ENCODE results near the gene VAX1. TPM values are rescaled to one million over a fixed set of nuclear protein-coding genes. Genes with fewer than 3 reads are reported as not detected.

The VAX1 gene
- polyA plus RNA-seq, 1 of the 3 experiments (the other 2 are of a cell fraction): not detected

DNA sequence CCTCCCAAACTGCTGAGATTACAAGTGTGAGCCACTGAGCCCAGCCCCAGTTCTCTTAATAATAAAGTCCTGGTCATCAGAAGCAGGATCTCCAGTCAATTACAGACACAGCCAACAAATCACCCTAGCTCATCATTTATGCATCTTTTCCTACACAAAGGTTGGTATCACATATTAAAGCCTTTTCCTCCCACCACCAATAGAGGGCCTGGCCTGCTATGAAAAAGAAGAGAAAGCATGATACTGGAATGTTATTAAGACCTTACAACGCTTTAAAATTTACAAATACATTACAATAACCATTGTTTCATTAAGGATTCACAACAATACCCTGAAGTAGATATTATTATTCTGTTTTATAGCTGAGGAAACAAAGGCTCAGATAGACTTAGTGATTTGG lies 25.9 kb downstream of the VAX1 start:
- no peak overlapping the region for H2AFZ ChIP-seq (ENCODE audit: low read depth)
- no peak overlapping the region for H3K4me2 ChIP-seq
- DNase-seq: no peak
- no peaks in the 10 kb centered on the region for H4K20me1 ChIP-seq (ENCODE audit: insufficient read depth)
- H3K27ac ChIP-seq (ENCODE audit: low read depth in 2 of 2, low read length in 1 of 2): no peak overlapping the region
- no peaks in the 10 kb centered on the region for H3K79me2 ChIP-seq (ENCODE audit: insufficient read depth)
- no peaks in the 10 kb centered on the region for H3F3A ChIP-seq (replicated peaks; ENCODE audit: insufficient read depth)
- no peaks in the 10 kb centered on the region for H3K36me3 ChIP-seq (replicated peaks in 1 of 2; ENCODE audit: control insufficient read depth in 1 of 2, insufficient read depth in 2 of 2, low read length in 1 of 2)
- no peak overlapping the region for H3K9ac ChIP-seq
- no peaks in the 10 kb centered on the region for H3K9me3 ChIP-seq
- ChIA-PET CTCF (interaction anchor here (0.6 to 3.8 kb wide), 20 partner anchors 8 to 396 kb away, joined by 3 to 21 read pairs (median 4); no protein-coding TSS in a partner anchor), POLR2A (no interaction called here)
- H3K4me3 ChIP-seq (ENCODE audit: low read depth in 2 of 2, low read length in 1 of 2): no peak overlapping the region
- 6% methylated on average over 1 of the region's 1 CpG for WGBS (ENCODE audit: low lambda C conversion rate)
- TF ChIP-seq RAD21 (IDR thresholded peaks at IDR 0.05; ENCODE audit: low read length) (peak; percentile 40), SMC3 (IDR thresholded peaks at IDR 0.05; ENCODE audit: low read depth, low read length) (peak; percentile 37), SIN3A (IDR thresholded peaks at IDR 0.05; ENCODE audit: borderline replicate concordance, low read depth, low read length) (no peak), MXI1 (IDR thresholded peaks at IDR 0.05; ENCODE audit: low read depth, low read length) (no peak), YY1 (IDR thresholded peaks at IDR 0.05; ENCODE audit: low read depth) (no peak)
- TF ChIP-seq, protein P1, sequence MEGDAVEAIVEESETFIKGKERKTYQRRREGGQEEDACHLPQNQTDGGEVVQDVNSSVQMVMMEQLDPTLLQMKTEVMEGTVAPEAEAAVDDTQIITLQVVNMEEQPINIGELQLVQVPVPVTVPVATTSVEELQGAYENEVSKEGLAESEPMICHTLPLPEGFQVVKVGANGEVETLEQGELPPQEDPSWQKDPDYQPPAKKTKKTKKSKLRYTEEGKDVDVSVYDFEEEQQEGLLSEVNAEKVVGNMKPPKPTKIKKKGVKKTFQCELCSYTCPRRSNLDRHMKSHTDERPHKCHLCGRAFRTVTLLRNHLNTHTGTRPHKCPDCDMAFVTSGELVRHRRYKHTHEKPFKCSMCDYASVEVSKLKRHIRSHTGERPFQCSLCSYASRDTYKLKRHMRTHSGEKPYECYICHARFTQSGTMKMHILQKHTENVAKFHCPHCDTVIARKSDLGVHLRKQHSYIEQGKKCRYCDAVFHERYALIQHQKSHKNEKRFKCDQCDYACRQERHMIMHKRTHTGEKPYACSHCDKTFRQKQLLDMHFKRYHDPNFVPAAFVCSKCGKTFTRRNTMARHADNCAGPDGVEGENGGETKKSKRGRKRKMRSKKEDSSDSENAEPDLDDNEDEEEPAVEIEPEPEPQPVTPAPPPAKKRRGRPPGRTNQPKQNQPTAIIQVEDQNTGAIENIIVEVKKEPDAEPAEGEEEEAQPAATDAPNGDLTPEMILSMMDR (IDR thresholded peaks at IDR 0.05): peak; percentile 50
- 0 out of 4 replicates have a peak, but pooled peaks cover 0 to 4% of the 10 kb centered on the region in 2 experiments for H3K4me1 ChIP-seq (ENCODE audit: control insufficient read depth in 1 of 2, insufficient read depth in 2 of 2, low read depth in 1 of 2, low read length in 1 of 2)
- H3K27me3 ChIP-seq (ENCODE audit: insufficient read depth): no peaks in the 10 kb centered on the region
- 0 out of 2 replicates have a peak, but pooled peaks cover 3% of the 10 kb centered on the region for H3K9me2 ChIP-seq

DNA sequence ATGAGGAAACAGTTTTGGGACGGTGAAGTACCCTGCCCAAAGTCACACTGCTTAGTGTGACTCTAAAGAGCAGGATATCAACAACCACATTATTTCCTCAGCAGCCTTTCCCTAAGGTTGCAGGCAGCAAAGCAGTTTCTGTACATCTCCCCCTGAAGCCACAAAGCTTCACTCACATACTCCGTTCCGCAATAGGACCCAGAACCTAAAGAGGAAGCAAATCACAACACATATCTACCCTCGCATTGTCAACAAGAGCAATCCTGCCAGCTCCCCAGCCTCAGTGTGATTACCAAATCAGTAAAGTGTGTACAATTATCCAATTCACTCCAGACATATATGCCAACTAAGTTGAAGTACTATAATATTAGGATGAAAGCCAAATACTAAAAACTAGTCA lies 30.8 kb downstream of the VAX1 start:
- Histone ChIP-seq H3K4me2 (no peak overlapping the region), H4K20me1 (ENCODE audit: insufficient read depth) (no peaks in the 10 kb centered on the region), H3K9ac (no peak overlapping the region), H3K4me1 (ENCODE audit: control insufficient read depth in 1 of 2, insufficient read depth in 2 of 2, low read depth in 1 of 2, low read length in 1 of 2) (no peaks in the 10 kb centered on the region), H2AFZ (ENCODE audit: low read depth) (no peak overlapping the region), H3K79me2 (ENCODE audit: insufficient read depth) (no peaks in the 10 kb centered on the region), H3K9me3 (no peaks in the 10 kb centered on the region), H3K36me3 (replicated peaks in 1 of 2; ENCODE audit: control insufficient read depth in 1 of 2, insufficient read depth in 2 of 2, low read length in 1 of 2) (no peaks in the 10 kb centered on the region), H3F3A (replicated peaks; ENCODE audit: insufficient read depth) (no peaks in the 10 kb centered on the region), H3K4me3 (ENCODE audit: low read depth in 2 of 2, low read length in 1 of 2) (no peak overlapping the region), H3K27ac (ENCODE audit: low read depth in 2 of 2, low read length in 1 of 2) (no peak overlapping the region), H3K27me3 (ENCODE audit: insufficient read depth) (no peaks in the 10 kb centered on the region), H3K9me2 (no peaks in the 10 kb centered on the region)
- 58% methylated on average over 4 of the region's 4 CpGs for WGBS (ENCODE audit: low lambda C conversion rate)
- TF ChIP-seq, protein P2, sequence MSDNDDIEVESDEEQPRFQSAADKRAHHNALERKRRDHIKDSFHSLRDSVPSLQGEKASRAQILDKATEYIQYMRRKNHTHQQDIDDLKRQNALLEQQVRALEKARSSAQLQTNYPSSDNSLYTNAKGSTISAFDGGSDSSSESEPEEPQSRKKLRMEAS (IDR thresholded peaks at IDR 0.05; ENCODE audit: low read depth): no peak
- TF ChIP-seq FOXJ3 (CRISPR knock-in tag; IDR thresholded peaks at IDR 0.05): no peak
- TF ChIP-seq GABPA (IDR thresholded peaks at IDR 0.05; ENCODE audit: low read depth): no peak
- TF ChIP-seq, protein P3, sequence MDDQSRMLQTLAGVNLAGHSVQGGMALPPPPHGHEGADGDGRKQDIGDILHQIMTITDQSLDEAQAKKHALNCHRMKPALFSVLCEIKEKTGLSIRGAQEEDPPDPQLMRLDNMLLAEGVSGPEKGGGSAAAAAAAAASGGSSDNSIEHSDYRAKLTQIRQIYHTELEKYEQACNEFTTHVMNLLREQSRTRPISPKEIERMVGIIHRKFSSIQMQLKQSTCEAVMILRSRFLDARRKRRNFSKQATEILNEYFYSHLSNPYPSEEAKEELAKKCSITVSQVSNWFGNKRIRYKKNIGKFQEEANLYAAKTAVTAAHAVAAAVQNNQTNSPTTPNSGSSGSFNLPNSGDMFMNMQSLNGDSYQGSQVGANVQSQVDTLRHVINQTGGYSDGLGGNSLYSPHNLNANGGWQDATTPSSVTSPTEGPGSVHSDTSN (IDR thresholded peaks at IDR 0.05): no peak
- TF ChIP-seq SIN3A (IDR thresholded peaks at IDR 0.05; ENCODE audit: borderline replicate concordance, low read depth, low read length): no peak
- TF ChIP-seq NRF1 (IDR thresholded peaks at IDR 0.05; ENCODE audit: low read depth, low read length): no peak
- no peak for TF ChIP-seq EZH2phosphoT487 (IDR thresholded peaks at IDR 0.05; ENCODE audit: borderline replicate concordance, low read depth)
- TF ChIP-seq RFX5 (IDR thresholded peaks at IDR 0.05; ENCODE audit: low read length): no peak
- TF ChIP-seq RCOR1 (IDR thresholded peaks at IDR 0.05; ENCODE audit: low read length): no peak
- no peak for TF ChIP-seq MEF2A (IDR thresholded peaks at IDR 0.05; ENCODE audit: borderline replicate concordance, low read depth)
- TF ChIP-seq EP300 (IDR thresholded peaks at IDR 0.05; ENCODE audit: borderline replicate concordance in 1 of 2, low read depth in 1 of 2, low read length in 1 of 2): no peak
- TF ChIP-seq YY1 (IDR thresholded peaks at IDR 0.05; ENCODE audit: low read depth): no peak
- TF ChIP-seq TEAD4 (IDR thresholded peaks at IDR 0.05; ENCODE audit: borderline replicate concordance, insufficient read depth): no peak
- TF ChIP-seq, protein P4, sequence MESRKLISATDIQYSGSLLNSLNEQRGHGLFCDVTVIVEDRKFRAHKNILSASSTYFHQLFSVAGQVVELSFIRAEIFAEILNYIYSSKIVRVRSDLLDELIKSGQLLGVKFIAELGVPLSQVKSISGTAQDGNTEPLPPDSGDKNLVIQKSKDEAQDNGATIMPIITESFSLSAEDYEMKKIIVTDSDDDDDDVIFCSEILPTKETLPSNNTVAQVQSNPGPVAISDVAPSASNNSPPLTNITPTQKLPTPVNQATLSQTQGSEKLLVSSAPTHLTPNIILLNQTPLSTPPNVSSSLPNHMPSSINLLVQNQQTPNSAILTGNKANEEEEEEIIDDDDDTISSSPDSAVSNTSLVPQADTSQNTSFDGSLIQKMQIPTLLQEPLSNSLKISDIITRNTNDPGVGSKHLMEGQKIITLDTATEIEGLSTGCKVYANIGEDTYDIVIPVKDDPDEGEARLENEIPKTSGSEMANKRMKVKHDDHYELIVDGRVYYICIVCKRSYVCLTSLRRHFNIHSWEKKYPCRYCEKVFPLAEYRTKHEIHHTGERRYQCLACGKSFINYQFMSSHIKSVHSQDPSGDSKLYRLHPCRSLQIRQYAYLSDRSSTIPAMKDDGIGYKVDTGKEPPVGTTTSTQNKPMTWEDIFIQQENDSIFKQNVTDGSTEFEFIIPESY (IDR thresholded peaks at IDR 0.05; ENCODE audit: borderline replicate concordance, low read depth): no peak
- no peak for TF ChIP-seq MXI1 (IDR thresholded peaks at IDR 0.05; ENCODE audit: low read depth, low read length)
- TF ChIP-seq NFIC (IDR thresholded peaks at IDR 0.05; ENCODE audit: borderline replicate concordance): no peak
- no peak for TF ChIP-seq ELF1 (IDR thresholded peaks at IDR 0.05)
- POLR2A ChIA-PET: no interaction called here
- DNase-seq: no peak
- CTCF ChIA-PET: interaction anchor here (1.4 to 1.9 kb wide), 2 partner anchors 27 to 68 kb away, joined by 5 to 6 read pairs; no protein-coding TSS in a partner anchor

All from SK-N-SH (cell line).